Measurements from ENCODE around the gene SCAF1. TPM values are rescaled to one million over a fixed set of nuclear protein-coding genes. Genes with fewer than 3 reads are reported as not detected.
A peak's percentile ranks its signal among the peaks of the same experiment; 100 is the strongest.

SCAF1 gene
- total RNA-seq, 1 experiment from 2014 or later: 81.3 TPM

GRCh38 chr19:49642492-49643035 is 555 bp downstream of the SCAF1 start:
- H3K36me3 Mint-ChIP-seq (ENCODE audit: insufficient read depth, unreplicated experiment): peaks cover 23% of the 10 kb centered on the region
- no TSS peak for BruUV-seq (replicated peaks)
- no peaks in the 10 kb centered on the region for H3K9me3 Mint-ChIP-seq (ENCODE audit: unreplicated experiment)
- H3K4me3 Mint-ChIP-seq (ENCODE audit: unreplicated experiment): peak overlapping the region; percentile 84
- ChIA-PET POLR2A (interaction anchor here (0.7 to 7.5 kb wide), 15 partner anchors 11 to 649 kb away, joined by 3 to 167 read pairs (median 12); partner anchors contain the start of genes AKT1S1, AP2A1, BCL2L12 and IRF3), CTCF (interaction anchor here (0.7 to 3.4 kb wide), 3 partner anchors 30 to 99 kb away, joined by 3 to 19 read pairs (median 3); no protein-coding TSS in a partner anchor)
- no peak for DNase-seq (ENCODE audit: unreplicated experiment)
- peaks cover 40% of the 10 kb centered on the region for H3K4me1 Mint-ChIP-seq (ENCODE audit: insufficient read depth, unreplicated experiment)
- intact Hi-C loops (cut with micrococcal nuclease): loop anchor here (1.0 kb wide), 1 partner anchor 23 kb away; the partner anchor contains the start of genes BCL2L12 and IRF3
- TF ChIP-seq CTCF (IDR thresholded peaks at IDR 0.05; ENCODE audit: unreplicated experiment): no peak
- no peaks in the 10 kb centered on the region for H3K27me3 Mint-ChIP-seq (ENCODE audit: insufficient read depth, unreplicated experiment)
- peak overlapping the region; percentile 100 for H3K27ac Mint-ChIP-seq (ENCODE audit: low read depth, unreplicated experiment)

GRCh38 chr19:49643466-49643865 is 1.5 kb downstream of the SCAF1 start:
- no peak for TF ChIP-seq CTCF (IDR thresholded peaks at IDR 0.05; ENCODE audit: unreplicated experiment)
- BruUV-seq (replicated peaks): no TSS peak
- H3K27ac Mint-ChIP-seq (ENCODE audit: low read depth, unreplicated experiment): peak overlapping the region; percentile 100
- intact Hi-C loops (cut with micrococcal nuclease): no loop called here
- ChIA-PET CTCF (interaction anchor here (0.5 to 3.4 kb wide), 4 partner anchors 29 to 73 kb away, joined by 3 to 19 read pairs (median 4); no protein-coding TSS in a partner anchor), POLR2A (interaction anchor here (0.6 to 7.5 kb wide), 9 partner anchors 10 to 207 kb away, joined by 3 to 167 read pairs (median 3); partner anchors contain the start of genes BCL2L12, IRF3, NOSIP and PRMT1)
- H3K4me1 Mint-ChIP-seq (ENCODE audit: insufficient read depth, unreplicated experiment): peaks cover 31% of the 10 kb centered on the region
- H3K9me3 Mint-ChIP-seq (ENCODE audit: unreplicated experiment): no peaks in the 10 kb centered on the region
- no peak for DNase-seq (ENCODE audit: unreplicated experiment)
- no peaks in the 10 kb centered on the region for H3K27me3 Mint-ChIP-seq (ENCODE audit: insufficient read depth, unreplicated experiment)
- peak overlapping the region; percentile 84 for H3K4me3 Mint-ChIP-seq (ENCODE audit: unreplicated experiment)
- H3K36me3 Mint-ChIP-seq (ENCODE audit: insufficient read depth, unreplicated experiment): peaks cover 32% of the 10 kb centered on the region

- H3K9me3 Mint-ChIP-seq (ENCODE audit: unreplicated experiment): no peaks in the 10 kb centered on the region
- H3K4me3 Mint-ChIP-seq (ENCODE audit: unreplicated experiment): no peak overlapping the region
- DNase-seq (ENCODE audit: unreplicated experiment): no peak
- peaks cover 20% of the 10 kb centered on the region for H3K4me1 Mint-ChIP-seq (ENCODE audit: insufficient read depth, unreplicated experiment)
- no peak for TF ChIP-seq CTCF (IDR thresholded peaks at IDR 0.05; ENCODE audit: unreplicated experiment)
- no TSS peak for BruUV-seq (replicated peaks)
- ChIA-PET POLR2A (no interaction called here), CTCF (interaction anchor here (0.5 to 1.5 kb wide), 7 partner anchors 14 to 137 kb away, joined by 3 to 5 read pairs (median 3); no protein-coding TSS in a partner anchor)
- H3K27me3 Mint-ChIP-seq (ENCODE audit: insufficient read depth, unreplicated experiment): no peaks in the 10 kb centered on the region
- intact Hi-C loops (cut with micrococcal nuclease): no loop called here
- H3K36me3 Mint-ChIP-seq (ENCODE audit: insufficient read depth, unreplicated experiment): peaks cover 49% of the 10 kb centered on the region
- H3K27ac Mint-ChIP-seq (ENCODE audit: low read depth, unreplicated experiment): no peak overlapping the region
These were observed 3.6 kb downstream of the SCAF1 start for GRCh38 chr19:49645592-49645991.

- Mint-ChIP-seq H3K27ac (ENCODE audit: low read depth, unreplicated experiment) (no peak overlapping the region), H3K9me3 (ENCODE audit: unreplicated experiment) (no peaks in the 10 kb centered on the region), H3K4me1 (ENCODE audit: insufficient read depth, unreplicated experiment) (peaks cover 20% of the 10 kb centered on the region), H3K27me3 (ENCODE audit: insufficient read depth, unreplicated experiment) (no peaks in the 10 kb centered on the region), H3K4me3 (ENCODE audit: unreplicated experiment) (no peak overlapping the region), H3K36me3 (ENCODE audit: insufficient read depth, unreplicated experiment) (peaks cover 49% of the 10 kb centered on the region)
- BruUV-seq (replicated peaks): no TSS peak
- POLR2A ChIA-PET: no interaction called here
- no peak for DNase-seq (ENCODE audit: unreplicated experiment)
- CTCF ChIA-PET: interaction anchor here (0.5 to 1.5 kb wide), 6 partner anchors 14 to 137 kb away, joined by 3 to 5 read pairs (median 3); no protein-coding TSS in a partner anchor
- intact Hi-C loops (cut with micrococcal nuclease): no loop called here
- no peak for TF ChIP-seq CTCF (IDR thresholded peaks at IDR 0.05; ENCODE audit: unreplicated experiment)
These were observed 4.0 kb downstream of the SCAF1 start for GRCh38 chr19:49645995-49646394.

Measured in MCF 10A (cell line).